HEK293 (cell line): Measurements from ENCODE around the gene HSD17B4.

Experiments used
- CTCF ChIA-PET: fragments of 350-600 bp; formaldehyde crosslinking; extraction: SDS; loops from one replicate; lab custom pipeline; 2021; ENCODE audit warnings: antibody characterized with exemption; lab: Yijun Ruan, JAX
- POLR2A ChIA-PET: fragments of 300-600 bp; formaldehyde crosslinking; extraction: SDS; loops from one replicate; lab custom pipeline; 2020; ENCODE audit warnings: antibody characterized with exemption, inconsistent platforms; lab: Yijun Ruan, JAX
- H3K27ac ChIP-seq: fragments of 200-500 bp; sonication (Bioruptor generic); 2 replicates; pipeline ENCODE4 v1.5.1; 2014; ENCODE audit warnings: low read depth, low read length, control low read depth, inconsistent platforms; ENCODE audit errors: extremely low read depth
- H3K36me3 ChIP-seq, 2 experiments: fragments of 200-500 bp in 1 of 2; sonication (Bioruptor generic) in 1 of 2; 1 replicate in 1 of 2; 2 replicates in 1 of 2; pipeline ENCODE4 v1.5.1; 2014 to 2017; ENCODE audit warnings: inconsistent platforms in 2 of 2, low read length in 2 of 2; ENCODE audit not compliant: control insufficient read depth in 2 of 2, insufficient read depth in 1 of 2
- H3K4me1 ChIP-seq: fragments of 200-500 bp; sonication (Bioruptor generic); 2 replicates; pipeline ENCODE4 v1.5.1; 2014; ENCODE audit warnings: mild to moderate bottlenecking, low read length, inconsistent platforms; ENCODE audit not compliant: control insufficient read depth, insufficient read depth
- H3K4me3 ChIP-seq: 2 replicates; pipeline ENCODE4 v1.5.1; 2011; ENCODE audit warnings: low read depth, mild to moderate bottlenecking, control low read depth, low read length, moderate library complexity
- H3K9me3 ChIP-seq: fragments of 200-500 bp; sonication (Bioruptor generic); 2 replicates; pipeline ENCODE4 v1.5.1; 2014; ENCODE audit warnings: low read depth, low read length, inconsistent platforms; ENCODE audit not compliant: control insufficient read depth, insufficient read depth
- FEZF1 ChIP-seq: fragments of 450-650 bp; formaldehyde crosslinking; IDR thresholded peaks from 2 replicates; pipeline ENCODE4 v1.5.1; 2016; ENCODE audit warnings: missing biosample characterization, missing genetic modification characterization
- GLIS1 ChIP-seq: fragments of 450-650 bp; formaldehyde crosslinking; IDR thresholded peaks from 2 replicates; pipeline ENCODE4 v1.5.1; 2016; ENCODE audit warnings: missing biosample characterization, missing genetic modification characterization
- GLIS2 ChIP-seq: fragments of 450-650 bp; formaldehyde crosslinking; IDR thresholded peaks from 2 replicates; pipeline ENCODE4 v1.5.1; 2016; ENCODE audit warnings: missing biosample characterization, missing genetic modification characterization
- HOXA7 ChIP-seq: sonication (generic); formaldehyde crosslinking; IDR thresholded peaks from 2 replicates; pipeline ENCODE4 v1.8.1; 2022; ENCODE audit warnings: missing genetic modification reagents, borderline replicate concordance
- IKZF3 ChIP-seq: fragments of 450-650 bp; IDR thresholded peaks from 2 replicates; pipeline ENCODE4 v1.5.0; 2018; ENCODE audit warnings: missing biosample characterization, mild to moderate bottlenecking, missing genetic modification characterization, moderate library complexity
- PBX3 ChIP-seq: sonication (generic); formaldehyde crosslinking; IDR thresholded peaks from 2 replicates; pipeline ENCODE4 v1.8.1; 2022; ENCODE audit warnings: mild to moderate bottlenecking, moderate library complexity, missing genetic modification reagents
- ZBTB21 ChIP-seq: fragments of 450-650 bp; formaldehyde crosslinking; IDR thresholded peaks from 2 replicates; pipeline ENCODE4 v1.5.1; 2017; ENCODE audit warnings: missing biosample characterization, missing genetic modification characterization
- ZBTB8A ChIP-seq: fragments of 450-650 bp; formaldehyde crosslinking; IDR thresholded peaks from 2 replicates; pipeline ENCODE4 v1.5.1; 2016; ENCODE audit warnings: missing biosample characterization, missing genetic modification characterization
- ZNF121 ChIP-seq: fragments of 450-650 bp; formaldehyde crosslinking; IDR thresholded peaks from 2 replicates; pipeline ENCODE4 v1.5.1; 2016; ENCODE audit warnings: missing biosample characterization, missing genetic modification characterization
- ZNF169 ChIP-seq: fragments of 450-650 bp; formaldehyde crosslinking; IDR thresholded peaks from 2 replicates; pipeline ENCODE4 v1.5.1; 2016; ENCODE audit warnings: missing biosample characterization, missing genetic modification characterization
- ZNF19 ChIP-seq: fragments of 450-650 bp; formaldehyde crosslinking; IDR thresholded peaks from 2 replicates; pipeline ENCODE4; 2016; ENCODE audit warnings: missing biosample characterization, missing genetic modification characterization, low read depth
- ZNF239 ChIP-seq: fragments of 450-650 bp; formaldehyde crosslinking; IDR thresholded peaks from 2 replicates; pipeline ENCODE4 v1.5.1; 2016; ENCODE audit warnings: missing biosample characterization, missing genetic modification characterization
- ZNF366 ChIP-seq: fragments of 450-650 bp; formaldehyde crosslinking; conservative IDR thresholded peaks from 2 replicates; pipeline ENCODE4 v1.5.1; 2016; ENCODE audit warnings: missing biosample characterization, missing genetic modification characterization
- ZNF510 ChIP-seq: fragments of 450-650 bp; formaldehyde crosslinking; IDR thresholded peaks from 2 replicates; pipeline ENCODE4 v1.5.1; 2018; ENCODE audit warnings: mild to moderate bottlenecking, missing genetic modification characterization, missing biosample characterization; ENCODE audit not compliant: insufficient replicate concordance
- ZNF513 ChIP-seq: fragments of 450-650 bp; IDR thresholded peaks from 2 replicates; pipeline ENCODE4 v1.5.1; 2018; ENCODE audit warnings: missing biosample characterization, missing genetic modification characterization
- ZNF548 ChIP-seq: fragments of 450-650 bp; formaldehyde crosslinking; IDR thresholded peaks from 2 replicates; pipeline ENCODE4 v1.5.1; 2016; ENCODE audit warnings: missing biosample characterization, missing genetic modification characterization
- ZNF707 ChIP-seq: fragments of 450-650 bp; formaldehyde crosslinking; IDR thresholded peaks from 2 replicates; pipeline ENCODE4 v1.5.1; 2016; ENCODE audit warnings: missing biosample characterization, missing genetic modification characterization
- ZNF747 ChIP-seq: fragments of 450-650 bp; formaldehyde crosslinking; IDR thresholded peaks from 2 replicates; pipeline ENCODE4 v1.5.1; 2016; ENCODE audit warnings: missing biosample characterization, missing genetic modification characterization
- ZSCAN23 ChIP-seq: fragments of 450-650 bp; formaldehyde crosslinking; IDR thresholded peaks from 2 replicates; pipeline ENCODE4 v1.5.1; 2016; ENCODE audit warnings: missing biosample characterization, missing genetic modification characterization
- TF ChIP-seq, protein P1 (sequence below): fragments of 450-650 bp; formaldehyde crosslinking; IDR thresholded peaks from 2 replicates; pipeline ENCODE4 v1.5.1; 2016; ENCODE audit warnings: missing biosample characterization, missing genetic modification characterization
- TF ChIP-seq, protein P2 (sequence below): fragments of 450-650 bp; formaldehyde crosslinking; IDR thresholded peaks from 2 replicates; pipeline ENCODE4 v1.5.1; 2016; ENCODE audit warnings: missing biosample characterization, missing genetic modification characterization

HSD17B4 gene

DNA sequence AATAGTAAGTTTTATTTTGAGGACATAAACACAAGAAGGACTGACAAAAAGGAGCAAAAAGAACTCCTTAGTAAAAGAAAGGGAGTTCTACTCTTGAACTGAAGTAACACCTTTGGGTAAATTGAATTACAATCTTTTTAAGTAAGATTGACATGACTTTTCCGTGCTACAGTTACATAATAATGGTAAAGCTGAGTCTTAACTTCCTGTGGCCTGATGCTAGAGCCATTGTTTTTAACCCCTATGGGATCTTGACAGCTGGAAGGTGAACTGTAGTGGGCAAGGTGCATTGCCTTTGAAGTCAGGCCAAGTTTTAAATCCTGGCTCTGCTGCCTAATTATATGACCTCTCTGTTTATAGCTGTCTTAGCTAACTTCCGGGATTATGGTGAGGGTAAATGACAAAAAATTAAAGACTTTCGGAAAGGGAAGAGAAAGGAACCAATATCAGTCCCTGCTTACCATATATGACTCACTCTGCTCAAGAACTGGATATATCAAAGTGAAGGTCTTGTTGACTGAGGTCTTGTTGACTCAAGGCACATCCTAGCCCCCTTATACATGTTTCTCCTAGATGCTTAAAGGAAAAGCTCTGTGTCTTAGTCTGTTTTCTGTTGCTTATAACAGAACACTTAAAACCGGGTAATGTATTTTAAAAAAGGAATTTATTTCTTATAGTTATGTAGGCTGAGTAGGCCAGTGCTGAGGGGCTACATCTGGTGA, 6.8 kb downstream of the HSD17B4 start:
- no peak overlapping the region for H3K4me3 ChIP-seq
- POLR2A ChIA-PET, result no interaction called here
- CTCF ChIA-PET, result interaction anchor here (0.5 kb wide), 1 partner anchor 27 kb away, joined by 3 read pairs; no protein-coding TSS in a partner anchor
- H3K4me1 ChIP-seq, result no peaks in the 10 kb centered on the region
- H3K27ac ChIP-seq, result no peak overlapping the region
- TF ChIP-seq ZNF513 (tag by site-specific recombination), result no peak
- peaks cover 3 to 12% of the 10 kb centered on the region in 2 experiments for H3K36me3 ChIP-seq
- no peaks in the 10 kb centered on the region for H3K9me3 ChIP-seq

- H3K9me3 ChIP-seq, result no peaks in the 10 kb centered on the region
- peaks cover 0 to 7% of the 10 kb centered on the region in 2 experiments for H3K36me3 ChIP-seq
- no peak for TF ChIP-seq ZBTB21 (tag by site-specific recombination)
- TF ChIP-seq, protein P1, sequence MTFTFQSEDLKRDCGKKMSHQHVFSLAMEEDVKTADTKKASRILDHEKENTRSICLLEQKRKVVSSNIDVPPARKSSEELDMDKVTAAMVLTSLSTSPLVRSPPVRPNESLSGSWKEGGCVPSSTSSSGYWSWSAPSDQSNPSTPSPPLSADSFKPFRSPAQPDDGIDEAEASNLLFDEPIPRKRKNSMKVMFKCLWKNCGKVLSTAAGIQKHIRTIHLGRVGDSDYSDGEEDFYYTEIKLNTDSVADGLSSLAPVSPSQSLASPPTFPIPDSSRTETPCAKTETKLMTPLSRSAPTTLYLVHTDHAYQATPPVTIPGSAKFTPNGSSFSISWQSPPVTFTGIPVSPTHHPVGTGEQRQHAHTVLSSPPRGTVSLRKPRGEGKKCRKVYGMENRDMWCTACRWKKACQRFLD (tag by site-specific recombination), result no peak
- no peak for TF ChIP-seq GLIS1 (tag by site-specific recombination)
- no peak for TF ChIP-seq IKZF3 (tag by site-specific recombination)
- TF ChIP-seq ZNF121 (tag by site-specific recombination), result no peak
- no peak for TF ChIP-seq ZNF548 (tag by site-specific recombination)
- TF ChIP-seq ZNF510 (tag by site-specific recombination), result no peak
- TF ChIP-seq HOXA7, result no peak
- no peak for TF ChIP-seq ZNF707 (tag by site-specific recombination)
- no peak for TF ChIP-seq ZNF366 (tag by site-specific recombination)
- no peak for TF ChIP-seq ZSCAN23 (tag by site-specific recombination)
- TF ChIP-seq FEZF1 (tag by site-specific recombination), result no peak
- TF ChIP-seq, protein P2, sequence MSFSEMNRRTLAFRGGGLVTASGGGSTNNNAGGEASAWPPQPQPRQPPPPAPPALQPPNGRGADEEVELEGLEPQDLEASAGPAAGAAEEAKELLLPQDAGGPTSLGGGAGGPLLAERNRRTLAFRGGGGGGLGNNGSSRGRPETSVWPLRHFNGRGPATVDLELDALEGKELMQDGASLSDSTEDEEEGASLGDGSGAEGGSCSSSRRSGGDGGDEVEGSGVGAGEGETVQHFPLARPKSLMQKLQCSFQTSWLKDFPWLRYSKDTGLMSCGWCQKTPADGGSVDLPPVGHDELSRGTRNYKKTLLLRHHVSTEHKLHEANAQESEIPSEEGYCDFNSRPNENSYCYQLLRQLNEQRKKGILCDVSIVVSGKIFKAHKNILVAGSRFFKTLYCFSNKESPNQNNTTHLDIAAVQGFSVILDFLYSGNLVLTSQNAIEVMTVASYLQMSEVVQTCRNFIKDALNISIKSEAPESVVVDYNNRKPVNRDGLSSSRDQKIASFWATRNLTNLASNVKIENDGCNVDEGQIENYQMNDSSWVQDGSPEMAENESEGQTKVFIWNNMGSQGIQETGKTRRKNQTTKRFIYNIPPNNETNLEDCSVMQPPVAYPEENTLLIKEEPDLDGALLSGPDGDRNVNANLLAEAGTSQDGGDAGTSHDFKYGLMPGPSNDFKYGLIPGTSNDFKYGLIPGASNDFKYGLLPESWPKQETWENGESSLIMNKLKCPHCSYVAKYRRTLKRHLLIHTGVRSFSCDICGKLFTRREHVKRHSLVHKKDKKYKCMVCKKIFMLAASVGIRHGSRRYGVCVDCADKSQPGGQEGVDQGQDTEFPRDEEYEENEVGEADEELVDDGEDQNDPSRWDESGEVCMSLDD (tag by site-specific recombination), result no peak
- no peak for TF ChIP-seq ZNF19 (tag by site-specific recombination)
- no peak for TF ChIP-seq GLIS2 (tag by site-specific recombination)
- no peak for TF ChIP-seq ZBTB8A (tag by site-specific recombination)
- TF ChIP-seq ZNF169 (tag by site-specific recombination), result no peak
- TF ChIP-seq ZNF239 (tag by site-specific recombination), result no peak
- no peak for TF ChIP-seq PBX3 (CRISPR knock-in tag)
- TF ChIP-seq ZNF747 (tag by site-specific recombination), result no peak
- TF ChIP-seq, all 188 proteins: peak for 0
- ChIA-PET POLR2A (no interaction called here), CTCF (interaction anchor here (0.9 kb wide), 1 partner anchor 52 kb away, joined by 4 read pairs; no protein-coding TSS in a partner anchor)
- Histone ChIP-seq H3K4me3 (no peak overlapping the region), H3K27ac (no peak overlapping the region), H3K4me1 (no peaks in the 10 kb centered on the region)
Observed at GRCh38 chr5:119465640-119466039, 13.3 kb downstream of the HSD17B4 start.
